Gastrocnemius medialis (tissue), 4 donors: ENCODE results near the gene MCM3AP.

Experiments used
- POLR2A ChIP-seq, 2 donors: fragments of 450-650 bp; IDR thresholded peaks; one replicate each; pipeline ENCODE4 v1.6.1; 2017; ENCODE audit warnings: antibody characterized with exemption in 2 of 2, mild to moderate bottlenecking in 2 of 2, moderate library complexity in 2 of 2
- TF ChIP-seq, protein P1 (sequence below), 5 experiments: fragments of 450-650 bp in 3 of 5; fragments of 200-600 bp in 2 of 5; sonication (generic) in 2 of 5; IDR thresholded peaks in 4 of 5; conservative IDR thresholded peaks in 1 of 5; 1 replicate in 4 of 5; 2 replicates in 1 of 5; pipeline ENCODE4 v1.5.1; 2016 to 2019; ENCODE audit warnings: antibody characterized with exemption in 5 of 5, mild to moderate bottlenecking in 3 of 5, moderate library complexity in 3 of 5

DNA sequence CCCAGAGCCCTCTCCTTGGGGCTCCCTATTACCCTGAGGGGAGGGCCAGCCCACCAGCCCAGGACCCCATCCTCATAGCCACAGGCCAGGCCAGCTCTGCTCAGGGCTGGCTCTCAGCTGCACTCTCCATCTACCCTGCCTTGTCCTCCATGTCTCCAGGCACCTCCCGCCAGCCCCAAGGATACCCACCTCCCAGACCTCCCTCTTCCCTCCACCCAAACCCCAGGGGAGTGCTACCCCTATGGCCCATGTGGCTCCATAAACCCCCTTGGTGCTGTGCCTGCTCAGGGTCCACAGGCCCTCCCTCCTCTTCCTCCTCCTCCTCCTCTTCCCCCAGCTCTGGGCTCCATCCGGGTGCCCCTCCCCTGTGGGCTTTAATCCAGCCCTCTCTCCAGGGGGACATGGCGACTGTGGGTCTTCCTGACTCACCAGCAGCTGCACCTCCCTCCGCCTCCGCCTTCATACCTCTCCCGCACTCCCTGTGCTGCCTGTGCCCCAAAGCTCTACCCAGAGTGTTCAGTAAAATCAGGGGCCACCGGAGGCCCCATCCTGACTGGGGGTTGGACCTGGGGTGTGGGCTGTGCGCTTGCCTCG, 9.9 kb upstream of the MCM3AP start:
- TF ChIP-seq, protein P1, sequence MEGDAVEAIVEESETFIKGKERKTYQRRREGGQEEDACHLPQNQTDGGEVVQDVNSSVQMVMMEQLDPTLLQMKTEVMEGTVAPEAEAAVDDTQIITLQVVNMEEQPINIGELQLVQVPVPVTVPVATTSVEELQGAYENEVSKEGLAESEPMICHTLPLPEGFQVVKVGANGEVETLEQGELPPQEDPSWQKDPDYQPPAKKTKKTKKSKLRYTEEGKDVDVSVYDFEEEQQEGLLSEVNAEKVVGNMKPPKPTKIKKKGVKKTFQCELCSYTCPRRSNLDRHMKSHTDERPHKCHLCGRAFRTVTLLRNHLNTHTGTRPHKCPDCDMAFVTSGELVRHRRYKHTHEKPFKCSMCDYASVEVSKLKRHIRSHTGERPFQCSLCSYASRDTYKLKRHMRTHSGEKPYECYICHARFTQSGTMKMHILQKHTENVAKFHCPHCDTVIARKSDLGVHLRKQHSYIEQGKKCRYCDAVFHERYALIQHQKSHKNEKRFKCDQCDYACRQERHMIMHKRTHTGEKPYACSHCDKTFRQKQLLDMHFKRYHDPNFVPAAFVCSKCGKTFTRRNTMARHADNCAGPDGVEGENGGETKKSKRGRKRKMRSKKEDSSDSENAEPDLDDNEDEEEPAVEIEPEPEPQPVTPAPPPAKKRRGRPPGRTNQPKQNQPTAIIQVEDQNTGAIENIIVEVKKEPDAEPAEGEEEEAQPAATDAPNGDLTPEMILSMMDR (IDR thresholded peaks at IDR 0.05 in 4 of 5, conservative IDR thresholded peaks at IDR 0.05 in 1 of 5): no peak
- TF ChIP-seq POLR2A (IDR thresholded peaks at IDR 0.05): no peak
